ENCODE results near the gene MLYCD. TPM values are rescaled to one million over a fixed set of nuclear protein-coding genes. Genes with fewer than 3 reads are reported as not detected.

Gene MLYCD
- polyA plus RNA-seq, 1 donor (not counting 4 experiments of a cell fraction or from before 2014, with no cell fraction given) = 1.2 TPM

GRCh38 chr16:83969771-83970429, 71.0 kb downstream of the MLYCD start:
- H3K4me2 ChIP-seq (ENCODE audit: control insufficient read depth, extremely low read depth, insufficient read depth, low read depth, low read length) = no peak overlapping the region
- no peak overlapping the region for H3K9ac ChIP-seq (ENCODE audit: control insufficient read depth, extremely low read depth, insufficient read depth, low read length)
- no peak overlapping the region for H2AFZ ChIP-seq (ENCODE audit: control insufficient read depth, low read length)
- H4K20me1 ChIP-seq (ENCODE audit: control insufficient read depth, extremely low read depth, insufficient read depth, low read length) = no peaks in the 10 kb centered on the region
- H3K27me3 ChIP-seq (ENCODE audit: control insufficient read depth, extremely low read depth, insufficient read depth, low read length) = peaks cover 17% of the 10 kb centered on the region
- H3K79me2 ChIP-seq (ENCODE audit: control insufficient read depth, insufficient read depth, low read length) = no peaks in the 10 kb centered on the region
- TF ChIP-seq CTCF (optimal IDR thresholded peaks at IDR 0.05 in 1 of 3, IDR thresholded peaks at IDR 0.05 in 1 of 3, conservative IDR thresholded peaks at IDR 0.05 in 1 of 3; ENCODE audit: extremely low read depth in 1 of 3, insufficient read depth in 2 of 3, low read length in 3 of 3) (no peak), EZH2 (IDR thresholded peaks at IDR 0.05; ENCODE audit: low read length) (no peak)
- H3K4me3 ChIP-seq (ENCODE audit: control insufficient read depth in 2 of 3, extremely low read depth in 1 of 3, insufficient read depth in 2 of 3, low read depth in 1 of 3, low read length in 3 of 3) = no peak overlapping the region
- no peaks in the 10 kb centered on the region for H3K9me1 ChIP-seq (ENCODE audit: control insufficient read depth, extremely low read depth, insufficient read depth, low read length)
- dilution Hi-C loops (cut with MboI; ENCODE audit: extremely low pct_ligation_motif_present, low sequenced_read_pairs) = no loop called here
- no peaks in the 10 kb centered on the region for H3K4me1 ChIP-seq (ENCODE audit: control insufficient read depth, extremely low read depth, insufficient read depth, low read length)
- FAIRE-seq = no peak
- no peak for DNase-seq (ENCODE audit: low read depth, low spot score)
- no peaks in the 10 kb centered on the region for H3K9me3 ChIP-seq (ENCODE audit: control insufficient read depth, low read depth, low read length)
- H3K27ac ChIP-seq (ENCODE audit: control insufficient read depth, insufficient read depth, low read length) = no peak overlapping the region
- no peaks in the 10 kb centered on the region for H3K36me3 ChIP-seq (ENCODE audit: control insufficient read depth in 2 of 2, extremely low read depth in 1 of 2, insufficient read depth in 2 of 2, low read length in 2 of 2)

GRCh38 chr16:83970430-83970815, 71.5 kb downstream of the MLYCD start:
- H3K9me1 ChIP-seq (ENCODE audit: control insufficient read depth, extremely low read depth, insufficient read depth, low read length) = no peaks in the 10 kb centered on the region
- DNase-seq (ENCODE audit: low read depth, low spot score) = no peak
- FAIRE-seq = no peak
- H3K9me3 ChIP-seq (ENCODE audit: control insufficient read depth, low read depth, low read length) = no peaks in the 10 kb centered on the region
- no peak overlapping the region for H3K27ac ChIP-seq (ENCODE audit: control insufficient read depth, insufficient read depth, low read length)
- no peak overlapping the region for H3K4me3 ChIP-seq (ENCODE audit: control insufficient read depth in 2 of 3, extremely low read depth in 1 of 3, insufficient read depth in 2 of 3, low read depth in 1 of 3, low read length in 3 of 3)
- no peaks in the 10 kb centered on the region for H3K79me2 ChIP-seq (ENCODE audit: control insufficient read depth, insufficient read depth, low read length)
- TF ChIP-seq CTCF (optimal IDR thresholded peaks at IDR 0.05 in 1 of 3, IDR thresholded peaks at IDR 0.05 in 1 of 3, conservative IDR thresholded peaks at IDR 0.05 in 1 of 3; ENCODE audit: extremely low read depth in 1 of 3, insufficient read depth in 2 of 3, low read length in 3 of 3) = no peak
- TF ChIP-seq EZH2 (IDR thresholded peaks at IDR 0.05; ENCODE audit: low read length) = no peak
- no peak overlapping the region for H3K9ac ChIP-seq (ENCODE audit: control insufficient read depth, extremely low read depth, insufficient read depth, low read length)
- no peak overlapping the region for H3K4me2 ChIP-seq (ENCODE audit: control insufficient read depth, extremely low read depth, insufficient read depth, low read depth, low read length)
- peaks cover 17% of the 10 kb centered on the region for H3K27me3 ChIP-seq (ENCODE audit: control insufficient read depth, extremely low read depth, insufficient read depth, low read length)
- H3K4me1 ChIP-seq (ENCODE audit: control insufficient read depth, extremely low read depth, insufficient read depth, low read length) = no peaks in the 10 kb centered on the region
- no peaks in the 10 kb centered on the region for H3K36me3 ChIP-seq (ENCODE audit: control insufficient read depth in 2 of 2, extremely low read depth in 1 of 2, insufficient read depth in 2 of 2, low read length in 2 of 2)
- no peak overlapping the region for H2AFZ ChIP-seq (ENCODE audit: control insufficient read depth, low read length)
- dilution Hi-C loops (cut with MboI; ENCODE audit: extremely low pct_ligation_motif_present, low sequenced_read_pairs) = no loop called here
- H4K20me1 ChIP-seq (ENCODE audit: control insufficient read depth, extremely low read depth, insufficient read depth, low read length) = no peaks in the 10 kb centered on the region
